HepG2 (cell line): ENCODE measurements around the gene NLE1.

ENCODE experiments used
- HNF4G ChIP-seq, 2 experiments: sonication (generic) in 1 of 2; formaldehyde crosslinking in 1 of 2; IDR thresholded peaks; 2 replicates each; pipeline versions ENCODE4 v1.4.0 to v1.6.1; 2011 to 2020; ENCODE audit warnings: borderline replicate concordance in 2 of 2, low read depth in 2 of 2, mild to moderate bottlenecking in 2 of 2, low read length in 1 of 2, missing genetic modification reagents in 1 of 2, moderate library complexity in 1 of 2
- POLR2AphosphoS5 ChIP-seq: IDR thresholded peaks from 2 replicates; pipeline ENCODE4 v1.6.1; 2012; ENCODE audit warnings: low read depth, low read length
- RBM22 ChIP-seq: fragments of 200-400 bp; formaldehyde crosslinking; optimal IDR thresholded peaks from 2 replicates; pipeline ENCODE3; 2017; ENCODE audit warnings: mild to moderate bottlenecking, low read length, moderate library complexity
- TCF7L2 ChIP-seq: IDR thresholded peaks from 2 replicates; pipeline ENCODE4 v1.6.1; 2011; ENCODE audit warnings: mild to moderate bottlenecking, low read depth, low read length, moderate library complexity
- YEATS2 ChIP-seq: sonication (generic); formaldehyde crosslinking; IDR thresholded peaks from 2 replicates; pipeline ENCODE4 v1.4.0; 2020; ENCODE audit warnings: missing genetic modification reagents, borderline replicate concordance
- TF ChIP-seq, protein P1 (sequence below): sonication (generic); formaldehyde crosslinking; IDR thresholded peaks from 2 replicates; pipeline ENCODE4 v1.5.0; 2020; ENCODE audit warnings: mild to moderate bottlenecking, missing genetic modification reagents, moderate library complexity
- TF ChIP-seq, protein P2 (sequence below): IDR thresholded peaks from 2 replicates; pipeline ENCODE4 v1.6.1; 2016; ENCODE audit warnings: missing compliant biosample characterization, missing genetic modification reagents, borderline replicate concordance
- TF ChIP-seq, protein P3 (sequence below): sonication (generic); formaldehyde crosslinking; IDR thresholded peaks from 2 replicates; pipeline ENCODE4 v1.4.0; 2020; ENCODE audit warnings: missing genetic modification reagents

DNA sequence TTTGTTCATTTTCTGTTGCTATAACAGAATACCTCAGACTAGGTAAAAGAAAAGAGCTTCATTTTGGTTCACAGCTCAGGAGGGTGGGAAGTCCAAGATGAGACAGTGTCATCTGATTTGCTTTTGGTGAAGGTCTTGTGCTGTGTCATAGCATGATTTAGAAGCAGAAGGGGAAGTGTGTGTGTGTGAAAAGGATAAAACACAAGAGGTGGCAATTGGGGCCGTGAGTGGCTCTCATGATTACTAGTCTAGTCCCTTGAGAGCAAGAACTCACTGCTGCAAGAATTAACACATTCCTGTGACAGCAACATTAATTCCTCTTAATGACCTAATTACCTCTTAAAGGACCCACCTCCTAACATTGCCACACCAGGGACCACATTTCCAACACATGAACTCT lies 43.7 kb upstream of the NLE1 start:
- TF ChIP-seq POLR2AphosphoS5 (no peak), YEATS2 (CRISPR knock-in tag) (no peak), HNF4G (IDR thresholded peaks at IDR 0.05; ENCODE audit: borderline replicate concordance, low read depth, low read length) (no peak), HNF4G (CRISPR knock-in tag; IDR thresholded peaks at IDR 0.05; ENCODE audit: borderline replicate concordance, low read depth) (no peak), RBM22 (no peak), TCF7L2 (no peak)
- TF ChIP-seq, protein P1, sequence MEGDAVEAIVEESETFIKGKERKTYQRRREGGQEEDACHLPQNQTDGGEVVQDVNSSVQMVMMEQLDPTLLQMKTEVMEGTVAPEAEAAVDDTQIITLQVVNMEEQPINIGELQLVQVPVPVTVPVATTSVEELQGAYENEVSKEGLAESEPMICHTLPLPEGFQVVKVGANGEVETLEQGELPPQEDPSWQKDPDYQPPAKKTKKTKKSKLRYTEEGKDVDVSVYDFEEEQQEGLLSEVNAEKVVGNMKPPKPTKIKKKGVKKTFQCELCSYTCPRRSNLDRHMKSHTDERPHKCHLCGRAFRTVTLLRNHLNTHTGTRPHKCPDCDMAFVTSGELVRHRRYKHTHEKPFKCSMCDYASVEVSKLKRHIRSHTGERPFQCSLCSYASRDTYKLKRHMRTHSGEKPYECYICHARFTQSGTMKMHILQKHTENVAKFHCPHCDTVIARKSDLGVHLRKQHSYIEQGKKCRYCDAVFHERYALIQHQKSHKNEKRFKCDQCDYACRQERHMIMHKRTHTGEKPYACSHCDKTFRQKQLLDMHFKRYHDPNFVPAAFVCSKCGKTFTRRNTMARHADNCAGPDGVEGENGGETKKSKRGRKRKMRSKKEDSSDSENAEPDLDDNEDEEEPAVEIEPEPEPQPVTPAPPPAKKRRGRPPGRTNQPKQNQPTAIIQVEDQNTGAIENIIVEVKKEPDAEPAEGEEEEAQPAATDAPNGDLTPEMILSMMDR (CRISPR knock-in tag), result no peak
- TF ChIP-seq, protein P2, sequence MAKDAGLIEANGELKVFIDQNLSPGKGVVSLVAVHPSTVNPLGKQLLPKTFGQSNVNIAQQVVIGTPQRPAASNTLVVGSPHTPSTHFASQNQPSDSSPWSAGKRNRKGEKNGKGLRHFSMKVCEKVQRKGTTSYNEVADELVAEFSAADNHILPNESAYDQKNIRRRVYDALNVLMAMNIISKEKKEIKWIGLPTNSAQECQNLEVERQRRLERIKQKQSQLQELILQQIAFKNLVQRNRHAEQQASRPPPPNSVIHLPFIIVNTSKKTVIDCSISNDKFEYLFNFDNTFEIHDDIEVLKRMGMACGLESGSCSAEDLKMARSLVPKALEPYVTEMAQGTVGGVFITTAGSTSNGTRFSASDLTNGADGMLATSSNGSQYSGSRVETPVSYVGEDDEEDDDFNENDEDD (CRISPR knock-in tag), result no peak
- TF ChIP-seq, protein P3, sequence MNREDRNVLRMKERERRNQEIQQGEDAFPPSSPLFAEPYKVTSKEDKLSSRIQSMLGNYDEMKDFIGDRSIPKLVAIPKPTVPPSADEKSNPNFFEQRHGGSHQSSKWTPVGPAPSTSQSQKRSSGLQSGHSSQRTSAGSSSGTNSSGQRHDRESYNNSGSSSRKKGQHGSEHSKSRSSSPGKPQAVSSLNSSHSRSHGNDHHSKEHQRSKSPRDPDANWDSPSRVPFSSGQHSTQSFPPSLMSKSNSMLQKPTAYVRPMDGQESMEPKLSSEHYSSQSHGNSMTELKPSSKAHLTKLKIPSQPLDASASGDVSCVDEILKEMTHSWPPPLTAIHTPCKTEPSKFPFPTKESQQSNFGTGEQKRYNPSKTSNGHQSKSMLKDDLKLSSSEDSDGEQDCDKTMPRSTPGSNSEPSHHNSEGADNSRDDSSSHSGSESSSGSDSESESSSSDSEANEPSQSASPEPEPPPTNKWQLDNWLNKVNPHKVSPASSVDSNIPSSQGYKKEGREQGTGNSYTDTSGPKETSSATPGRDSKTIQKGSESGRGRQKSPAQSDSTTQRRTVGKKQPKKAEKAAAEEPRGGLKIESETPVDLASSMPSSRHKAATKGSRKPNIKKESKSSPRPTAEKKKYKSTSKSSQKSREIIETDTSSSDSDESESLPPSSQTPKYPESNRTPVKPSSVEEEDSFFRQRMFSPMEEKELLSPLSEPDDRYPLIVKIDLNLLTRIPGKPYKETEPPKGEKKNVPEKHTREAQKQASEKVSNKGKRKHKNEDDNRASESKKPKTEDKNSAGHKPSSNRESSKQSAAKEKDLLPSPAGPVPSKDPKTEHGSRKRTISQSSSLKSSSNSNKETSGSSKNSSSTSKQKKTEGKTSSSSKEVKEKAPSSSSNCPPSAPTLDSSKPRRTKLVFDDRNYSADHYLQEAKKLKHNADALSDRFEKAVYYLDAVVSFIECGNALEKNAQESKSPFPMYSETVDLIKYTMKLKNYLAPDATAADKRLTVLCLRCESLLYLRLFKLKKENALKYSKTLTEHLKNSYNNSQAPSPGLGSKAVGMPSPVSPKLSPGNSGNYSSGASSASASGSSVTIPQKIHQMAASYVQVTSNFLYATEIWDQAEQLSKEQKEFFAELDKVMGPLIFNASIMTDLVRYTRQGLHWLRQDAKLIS (CRISPR knock-in tag), result no peak
